Peyer's patch (tissue), 4 donors: ENCODE results near the gene KCNJ8. TPM values are rescaled to one million over a fixed set of nuclear protein-coding genes. Genes with fewer than 3 reads are reported as not detected.
"Not testable (repeated sequence)": the region's sequence is repeated elsewhere in the genome, so short reads cannot be mapped to it uniquely, and the experiment has no call there.

Source experiments
- DNase-seq, 3 donors: peaks; one replicate each; pipeline ENCODE4 v3.0.0-alpha.2; 2017 to 2019
- H3K27ac ChIP-seq, 4 donors: fragments of 200-600 bp; sonication (generic); one replicate each; pipeline ENCODE4 v1.5.1; 2016 to 2019
- H3K27me3 ChIP-seq, 2 donors: fragments of 200-600 bp; sonication (generic); one replicate each; pipeline ENCODE4 v1.5.1; 2019
- H3K36me3 ChIP-seq, 3 donors: fragments of 200-600 bp; sonication (generic); one replicate each; pipeline ENCODE4 v1.5.1; 2016 to 2019
- H3K4me1 ChIP-seq, 4 donors: fragments of 200-600 bp; sonication (generic); one replicate each; pipeline ENCODE4 v1.5.1; 2016 to 2019
- H3K4me3 ChIP-seq, 4 donors: fragments of 200-600 bp; sonication (generic); 1 replicate in 3 of 4; 2 replicates in 1 of 4; pipeline ENCODE4 v1.5.1; 2016 to 2019; ENCODE audit warnings: mild to moderate bottlenecking in 1 of 4
- H3K9me3 ChIP-seq, 4 donors: fragments of 200-600 bp; sonication (generic); one replicate each; pipeline ENCODE4 v1.5.1; 2016 to 2019; ENCODE audit warnings: mild to moderate bottlenecking in 1 of 4
- CTCF ChIP-seq, 6 experiments: fragments of 450-650 bp in 4 of 6; fragments of 200-600 bp in 2 of 6; sonication (generic) in 1 of 6; IDR thresholded peaks; one replicate each; pipeline ENCODE4 v1.5.1; 2017 to 2019; ENCODE audit warnings: antibody characterized with exemption in 6 of 6, mild to moderate bottlenecking in 3 of 6, moderate library complexity in 1 of 6
- POLR2A ChIP-seq, 2 donors: fragments of 450-650 bp; IDR thresholded peaks; one replicate each; pipeline ENCODE4 v1.5.1; 2017; ENCODE audit warnings: antibody characterized with exemption in 2 of 2, mild to moderate bottlenecking in 2 of 2, moderate library complexity in 2 of 2
- total RNA-seq, 4 donors: library from RNA; depleted of rRNA; stranded (reverse); fragments of >200 nt; gene quantifications; one replicate each; pipeline ENCODE4 v1.1.0, GENCODE V29; 2016

Gene KCNJ8
- total RNA-seq, 4 donors from 2014 or later = 1.1 to 6.6 (median 3.1) TPM

GRCh38 chr12:21815306-21816062 is 41.0 kb upstream of the KCNJ8 start:
- DNase-seq = no peak
- TF ChIP-seq POLR2A (IDR thresholded peaks at IDR 0.05) (no peak), CTCF (IDR thresholded peaks at IDR 0.05) (no peak)

GRCh38 chr12:21814814-21815213 is 40.3 kb upstream of the KCNJ8 start:
- Histone ChIP-seq H3K27ac (no peak overlapping the region), H3K4me1 (no peaks in the 10 kb centered on the region), H3K9me3 (no peaks in the 10 kb centered on the region), H3K36me3 (no peaks in the 10 kb centered on the region), H3K27me3 (no peaks in the 10 kb centered on the region), H3K4me3 (no peak overlapping the region)
- TF ChIP-seq POLR2A (IDR thresholded peaks at IDR 0.05) (no peak), CTCF (IDR thresholded peaks at IDR 0.05) (no peak)
- DNase-seq = no peak

More at GRCh38 chr12:21815306-21816062, 41.0 kb upstream of the KCNJ8 start:
- Histone ChIP-seq H3K4me1 (no peaks in the 10 kb centered on the region), H3K27ac (no peak overlapping the region), H3K27me3 (no peaks in the 10 kb centered on the region), H3K4me3 (no peak overlapping the region), H3K9me3 (no peaks in the 10 kb centered on the region), H3K36me3 (no peaks in the 10 kb centered on the region)

- DNase-seq = no peak
- TF ChIP-seq POLR2A (IDR thresholded peaks at IDR 0.05) (no peak), CTCF (IDR thresholded peaks at IDR 0.05) (no peak)
These were observed 39.8 kb upstream of the KCNJ8 start for GRCh38 chr12:21814327-21814726.

GRCh38 chr12:21813751-21814150 is 39.2 kb upstream of the KCNJ8 start:
- H3K4me1 ChIP-seq = no peaks in the 10 kb centered on the region
- H3K27ac ChIP-seq = no peak overlapping the region
- no peak overlapping the region for H3K4me3 ChIP-seq
- no peaks in the 10 kb centered on the region for H3K27me3 ChIP-seq
- H3K9me3 ChIP-seq = no peaks in the 10 kb centered on the region
- H3K36me3 ChIP-seq = no peaks in the 10 kb centered on the region
- TF ChIP-seq POLR2A (IDR thresholded peaks at IDR 0.05) (no peak), CTCF (IDR thresholded peaks at IDR 0.05) (no peak)
- no peak for DNase-seq

More at GRCh38 chr12:21814327-21814726, 39.8 kb upstream of the KCNJ8 start:
- Histone ChIP-seq H3K36me3 (no peaks in the 10 kb centered on the region), H3K4me1 (no peaks in the 10 kb centered on the region), H3K9me3 (no peaks in the 10 kb centered on the region), H3K4me3 (no peak overlapping the region), H3K27me3 (no peaks in the 10 kb centered on the region), H3K27ac (no peak overlapping the region)

GRCh38 chr12:21813125-21813524 is 38.6 kb upstream of the KCNJ8 start:
- Histone ChIP-seq H3K9me3 (no peaks in the 10 kb centered on the region), H3K27me3 (no peaks in the 10 kb centered on the region), H3K36me3 (no peaks in the 10 kb centered on the region), H3K27ac (no peak overlapping the region), H3K4me3 (no peak overlapping the region), H3K4me1 (no peaks in the 10 kb centered on the region)
- TF ChIP-seq POLR2A (IDR thresholded peaks at IDR 0.05) (no peak), CTCF (IDR thresholded peaks at IDR 0.05) (no peak)
- no peak for DNase-seq

- not testable (repeated sequence) for H3K36me3 ChIP-seq, H3K4me1 ChIP-seq, H3K27me3 ChIP-seq, H3K9me3 ChIP-seq, H3K4me3 ChIP-seq, DNase-seq, H3K27ac ChIP-seq
These were observed 37.8 kb upstream of the KCNJ8 start for GRCh38 chr12:21812340-21812739.
